Measurements from ENCODE around the gene FNDC10. TPM values are rescaled to one million over a fixed set of nuclear protein-coding genes. Genes with fewer than 3 reads are reported as not detected.

Gene FNDC10
- total and polyA plus RNA-seq, 12 donors: 2.0 to 73.6 (median 36.7) TPM

GRCh38 chr1:1612104-1612400 is 12.1 kb upstream of the FNDC10 start:
- WGBS, 4 donors: 87 to 93% (median 90%) methylated on average over 3 of the region's 3 CpGs
- Histone ChIP-seq H3K36me3 (replicated peaks in 1 of 2) (no peaks in the 10 kb centered on the region), H3K9me3 (replicated peaks in 1 of 3) (no peaks in the 10 kb centered on the region), H3K4me1 (replicated peaks in 1 of 2) (peaks cover 23 to 37% of the 10 kb centered on the region in 2 donors), H3K27me3 (no peaks in the 10 kb centered on the region), H3K4me3 (no peak overlapping the region), H3K27ac (peak overlapping the region in 3 of 5 donors; percentile 20 to 71 (median 48))
- TF ChIP-seq CTCF (IDR thresholded peaks at IDR 0.05) (no peak), POLR2A (IDR thresholded peaks at IDR 0.05) (no peak)
- no peak for DNase-seq
- intact Hi-C loops (cut with DNase I): no loop called here

GRCh38 chr1:1610796-1611195 is 10.9 kb upstream of the FNDC10 start:
- H3K36me3 ChIP-seq (replicated peaks in 1 of 2): no peaks in the 10 kb centered on the region
- no peaks in the 10 kb centered on the region for H3K9me3 ChIP-seq (replicated peaks in 1 of 3)
- no peak overlapping the region for H3K4me3 ChIP-seq
- TF ChIP-seq CTCF (IDR thresholded peaks at IDR 0.05) (no peak), POLR2A (IDR thresholded peaks at IDR 0.05) (no peak)
- H3K27me3 ChIP-seq: no peaks in the 10 kb centered on the region
- intact Hi-C loops (cut with DNase I): no loop called here
- 53 to 74% (median 62%) methylated on average over 4 to 9 of the region's 9 CpGs for WGBS, 4 donors
- H3K4me1 ChIP-seq (replicated peaks in 1 of 2): peaks cover 15 to 29% of the 10 kb centered on the region in 2 donors
- peak in 1 of 7 donors; percentile 15 for DNase-seq
- H3K27ac ChIP-seq: peak overlapping the region in 4 of 5 donors; percentile 39 to 81 (median 62)

- no peak overlapping the region for H3K4me3 ChIP-seq
- intact Hi-C loops (cut with DNase I): no loop called here
- peak in 1 of 7 donors; percentile 5 for DNase-seq
- WGBS, 4 donors: 66 to 74% (median 72%) methylated on average over 8 to 12 of the region's 12 CpGs
- no peaks in the 10 kb centered on the region for H3K36me3 ChIP-seq (replicated peaks in 1 of 2)
- no peaks in the 10 kb centered on the region for H3K9me3 ChIP-seq (replicated peaks in 1 of 3)
- peaks cover 15 to 29% of the 10 kb centered on the region in 2 donors for H3K4me1 ChIP-seq (replicated peaks in 1 of 2)
- no peaks in the 10 kb centered on the region for H3K27me3 ChIP-seq
- no peak for TF ChIP-seq CTCF (IDR thresholded peaks at IDR 0.05)
- no peak for TF ChIP-seq POLR2A (IDR thresholded peaks at IDR 0.05)
- no peak overlapping the region for H3K27ac ChIP-seq
Measured at GRCh38 chr1:1609822-1610485, 10.0 kb upstream of the FNDC10 start.

GRCh38 chr1:1606232-1606631 is 6.3 kb upstream of the FNDC10 start:
- 77 to 90% (median 82%) methylated on average over 3 to 13 of the region's 13 CpGs for WGBS, 4 donors

More at GRCh38 chr1:1606232-1606631, 6.3 kb upstream of the FNDC10 start:
- TF ChIP-seq CTCF (IDR thresholded peaks at IDR 0.05) (no peak), POLR2A (IDR thresholded peaks at IDR 0.05) (no peak)
- Histone ChIP-seq H3K27me3 (no peaks in the 10 kb centered on the region), H3K4me1 (replicated peaks in 1 of 2) (peaks cover 0 to 6% of the 10 kb centered on the region in 2 donors), H3K9me3 (replicated peaks in 1 of 3) (no peaks in the 10 kb centered on the region), H3K27ac (no peak overlapping the region), H3K4me3 (no peak overlapping the region), H3K36me3 (replicated peaks in 1 of 2) (no peaks in the 10 kb centered on the region)
- intact Hi-C loops (cut with DNase I): no loop called here
- no peak for DNase-seq

Measured in adrenal gland (tissue), 12 donors.